Posterior vena cava (tissue), 2 donors: ENCODE data around the gene MCTP1. TPM values are rescaled to one million over a fixed set of nuclear protein-coding genes. Genes with fewer than 3 reads are reported as not detected.

Source experiments
- DNase-seq: peaks from one replicate; pipeline ENCODE4 v3.0.0-alpha.2; 2020; ENCODE audit warnings: low spot score
- intact Hi-C, 2 donors: fragments of 100-400 bp; cut with DNase I; formaldehyde crosslinking; loops; one replicate each; pipeline versions ENCODE4 v1.14.1 to v1.14.2; 2022 to 2023
- total RNA-seq, 2 donors: library from RNA; stranded (reverse); fragmentation: NEBNext Ultra II Directional; extraction: Animal tissue kit (Norgen Biotek cat#: 25700); gene quantifications; one replicate each; pipeline ENCODE4 v1.2.1, GENCODE V29; 2021
- donor health status: DM: yes; HTN: yes; CAD: no.
- donor health status: DM: yes; HTN: yes; CAD: no.

Gene MCTP1
- total RNA-seq, 2 donors from 2014 or later, result 23.8 to 38.9 TPM

GRCh38 chr5:94672746-94673145, 612.1 kb downstream of the MCTP1 start:
- intact Hi-C loops, result no loop called here
- DNase-seq, result no peak

- intact Hi-C loops, result no loop called here
- no peak for DNase-seq
Measured at GRCh38 chr5:94670726-94671125, 614.2 kb downstream of the MCTP1 start.

- intact Hi-C loops, result no loop called here
- no peak for DNase-seq
Measured at GRCh38 chr5:94667937-94668336, 617.0 kb downstream of the MCTP1 start.

GRCh38 chr5:94661086-94661485, 623.8 kb downstream of the MCTP1 start:
- DNase-seq, result no peak
- intact Hi-C loops, result no loop called here

GRCh38 chr5:94660506-94660905, 624.4 kb downstream of the MCTP1 start:
- intact Hi-C loops, result no loop called here
- DNase-seq, result peak; percentile 78

GRCh38 chr5:94658272-94658671, 626.6 kb downstream of the MCTP1 start:
- DNase-seq, result no peak
- intact Hi-C loops, result no loop called here

Other genes starting within 250 kb of the MCTP1 start
- not detected for gene FAM81B, start 106.3 kb upstream of the MCTP1 start, total RNA-seq